ENCODE results near the gene PRPF8.

DNA sequence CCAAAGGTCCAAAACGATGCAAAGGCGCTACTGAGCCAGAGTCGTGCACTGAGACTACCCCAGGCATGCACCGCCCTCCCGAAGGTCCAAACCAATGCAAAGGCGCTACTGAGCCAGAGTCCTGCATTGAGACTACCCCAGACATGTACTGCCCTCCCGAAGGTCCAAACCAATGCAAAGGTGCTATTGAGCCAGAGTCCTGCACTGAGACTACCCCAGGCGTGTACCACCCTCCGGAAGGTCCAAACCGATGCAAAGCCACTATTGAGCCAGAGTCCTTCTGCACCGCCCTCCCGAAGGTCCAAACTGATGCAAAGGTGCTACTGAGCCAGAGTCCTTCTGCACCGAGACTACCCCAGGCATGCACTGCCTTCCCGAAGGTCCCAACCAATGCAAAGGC lies 83.1 kb downstream of the PRPF8 start:
- TF ChIP-seq GATA3 (IDR thresholded peaks at IDR 0.05; ENCODE audit: low read depth, low read length) (no peak), GATA2 (IDR thresholded peaks at IDR 0.05; ENCODE audit: low read depth, low read length) (no peak)

Data from SH-SY5Y (cell line).